CD4-positive, alpha-beta T cell treated with Interleukin-17A for 4 hours (primary cell): ENCODE results near the gene TNFAIP6.

Source experiments
- DNase-seq: peaks from one replicate; pipeline ENCODE4 v3.0.0-alpha.2; 2020; ENCODE audit warnings: mixed read lengths

TNFAIP6 gene

GRCh38 chr2:151422917-151423439, 65.6 kb downstream of the TNFAIP6 start:
- DNase-seq: no peak

DNA sequence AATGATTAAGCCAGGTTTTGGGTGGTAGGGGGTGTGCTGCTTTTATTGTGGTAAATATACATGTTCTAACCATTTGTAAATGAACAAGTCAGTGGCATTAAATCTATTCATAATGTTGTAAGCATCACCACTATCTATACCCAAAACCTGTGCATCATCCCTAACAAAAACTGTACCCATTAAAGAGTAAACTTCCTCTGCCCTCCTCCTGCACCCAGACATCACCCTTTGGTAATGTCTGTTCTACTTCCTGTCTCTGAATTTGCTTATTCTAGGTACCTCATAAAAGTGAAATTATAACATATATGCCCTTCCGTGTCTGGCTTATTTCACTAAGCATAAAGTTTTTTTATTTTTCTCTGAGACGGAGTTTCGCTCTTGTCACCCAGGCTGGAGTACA, 66.4 kb downstream of the TNFAIP6 start:
- DNase-seq: peak; percentile 54
